RPMI7951 (cell line): ENCODE data around the gene CWF19L1. TPM values are rescaled to one million over a fixed set of nuclear protein-coding genes. Genes with fewer than 3 reads are reported as not detected.

Source experiments
- DNase-seq: peaks from one replicate; pipeline ENCODE4 v3.0.0-alpha.2; 2012; ENCODE audit warnings: low read depth
- total RNA-seq: library from RNA; depleted of rRNA; stranded (reverse); fragments of >200 nt; shearing (Covaris generic); gene quantifications from 2 replicates; pipeline ENCODE4 v1.2.3, GENCODE V29; 2014; rRNA removed

CWF19L1 gene
- total RNA-seq, 1 experiment from 2014 or later, result 31.2 TPM

- no peak for DNase-seq
Observed at GRCh38 chr10:100182908-100183307, 84.5 kb downstream of the CWF19L1 start.

Other genes starting within 250 kb of the CWF19L1 start
- not detected in 2 replicates for gene CPN1, start 185.8 kb downstream of the CWF19L1 start, total RNA-seq
- 38.8 and 42.5 TPM in 2 replicates for gene ERLIN1, start 81.6 kb downstream of the CWF19L1 start, total RNA-seq
- gene CHUK, start 38.0 kb downstream of the CWF19L1 start, total RNA-seq, result 19.4 and 20.3 TPM in 2 replicates
- 33.5 and 43.5 TPM in 2 replicates for gene BLOC1S2, start 19.0 kb upstream of the CWF19L1 start, total RNA-seq
- not detected in 2 replicates for gene PKD2L1, start 62.6 kb upstream of the CWF19L1 start, total RNA-seq
- gene SCD, start 79.6 kb upstream of the CWF19L1 start, total RNA-seq, result 68.3 and 80.6 TPM in 2 replicates
- gene WNT8B, start 195.4 kb upstream of the CWF19L1 start, total RNA-seq, result not detected in 2 replicates